Measurements from ENCODE around the gene GNAI3.

GNAI3 gene

GRCh38 chr1:109541102-109541501 is 7.3 kb upstream of the GNAI3 start:
- H3K27me3 ChIP-seq (ENCODE audit: insufficient read depth, poor library complexity, severe bottlenecking): no peaks in the 10 kb centered on the region
- no peak overlapping the region for H3K4me3 ChIP-seq (replicated peaks; ENCODE audit: insufficient read depth, low read length)
- H3K27ac ChIP-seq (replicated peaks): no peak overlapping the region
- TF ChIP-seq REST (IDR thresholded peaks at IDR 0.05; ENCODE audit: insufficient replicate concordance, low read depth) (no peak), GABPA (IDR thresholded peaks at IDR 0.05; ENCODE audit: low read depth) (no peak), POLR2AphosphoS5 (IDR thresholded peaks at IDR 0.05; ENCODE audit: low read depth) (no peak), SPI1 (IDR thresholded peaks at IDR 0.05; ENCODE audit: borderline replicate concordance, low read depth) (no peak)
- TF ChIP-seq, protein P1, sequence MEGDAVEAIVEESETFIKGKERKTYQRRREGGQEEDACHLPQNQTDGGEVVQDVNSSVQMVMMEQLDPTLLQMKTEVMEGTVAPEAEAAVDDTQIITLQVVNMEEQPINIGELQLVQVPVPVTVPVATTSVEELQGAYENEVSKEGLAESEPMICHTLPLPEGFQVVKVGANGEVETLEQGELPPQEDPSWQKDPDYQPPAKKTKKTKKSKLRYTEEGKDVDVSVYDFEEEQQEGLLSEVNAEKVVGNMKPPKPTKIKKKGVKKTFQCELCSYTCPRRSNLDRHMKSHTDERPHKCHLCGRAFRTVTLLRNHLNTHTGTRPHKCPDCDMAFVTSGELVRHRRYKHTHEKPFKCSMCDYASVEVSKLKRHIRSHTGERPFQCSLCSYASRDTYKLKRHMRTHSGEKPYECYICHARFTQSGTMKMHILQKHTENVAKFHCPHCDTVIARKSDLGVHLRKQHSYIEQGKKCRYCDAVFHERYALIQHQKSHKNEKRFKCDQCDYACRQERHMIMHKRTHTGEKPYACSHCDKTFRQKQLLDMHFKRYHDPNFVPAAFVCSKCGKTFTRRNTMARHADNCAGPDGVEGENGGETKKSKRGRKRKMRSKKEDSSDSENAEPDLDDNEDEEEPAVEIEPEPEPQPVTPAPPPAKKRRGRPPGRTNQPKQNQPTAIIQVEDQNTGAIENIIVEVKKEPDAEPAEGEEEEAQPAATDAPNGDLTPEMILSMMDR (IDR thresholded peaks at IDR 0.05; ENCODE audit: insufficient read depth, low read length): no peak
- DNase-seq (ENCODE audit: low read depth in 1 of 2, low spot score in 1 of 2): no peak

DNA sequence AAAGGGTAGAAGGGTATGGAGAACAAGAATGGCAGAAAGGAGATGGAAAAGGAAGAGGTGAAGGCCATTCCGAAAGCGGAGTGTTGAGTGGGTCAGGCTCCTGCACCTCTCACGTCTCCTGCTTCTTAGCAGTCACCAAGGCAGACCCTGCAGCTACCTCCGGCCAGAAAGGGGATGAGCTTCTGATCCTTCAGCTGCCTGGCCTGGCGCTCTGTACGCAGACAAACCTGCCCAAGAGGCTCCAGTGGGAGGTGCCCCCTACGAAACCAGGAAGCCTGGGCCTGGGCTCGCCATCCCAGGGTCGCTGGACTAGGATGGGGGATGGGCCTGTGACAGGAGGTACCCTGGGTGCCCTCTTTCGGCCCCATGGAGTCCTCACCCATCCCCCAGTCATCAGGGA is 5.8 kb upstream of the GNAI3 start:
- Histone ChIP-seq H3K27ac (replicated peaks) (no peak overlapping the region), H3K27me3 (ENCODE audit: insufficient read depth, poor library complexity, severe bottlenecking) (no peaks in the 10 kb centered on the region), H3K4me3 (replicated peaks; ENCODE audit: insufficient read depth, low read length) (no peak overlapping the region)
- TF ChIP-seq POLR2AphosphoS5 (IDR thresholded peaks at IDR 0.05; ENCODE audit: low read depth): no peak
- TF ChIP-seq SPI1 (IDR thresholded peaks at IDR 0.05; ENCODE audit: borderline replicate concordance, low read depth): no peak
- TF ChIP-seq, protein P1 (IDR thresholded peaks at IDR 0.05; ENCODE audit: insufficient read depth, low read length): no peak
- TF ChIP-seq GABPA (IDR thresholded peaks at IDR 0.05; ENCODE audit: low read depth): no peak
- no peak for TF ChIP-seq REST (IDR thresholded peaks at IDR 0.05; ENCODE audit: insufficient replicate concordance, low read depth)
- no peak for DNase-seq (ENCODE audit: low read depth in 1 of 2, low spot score in 1 of 2)

DNA sequence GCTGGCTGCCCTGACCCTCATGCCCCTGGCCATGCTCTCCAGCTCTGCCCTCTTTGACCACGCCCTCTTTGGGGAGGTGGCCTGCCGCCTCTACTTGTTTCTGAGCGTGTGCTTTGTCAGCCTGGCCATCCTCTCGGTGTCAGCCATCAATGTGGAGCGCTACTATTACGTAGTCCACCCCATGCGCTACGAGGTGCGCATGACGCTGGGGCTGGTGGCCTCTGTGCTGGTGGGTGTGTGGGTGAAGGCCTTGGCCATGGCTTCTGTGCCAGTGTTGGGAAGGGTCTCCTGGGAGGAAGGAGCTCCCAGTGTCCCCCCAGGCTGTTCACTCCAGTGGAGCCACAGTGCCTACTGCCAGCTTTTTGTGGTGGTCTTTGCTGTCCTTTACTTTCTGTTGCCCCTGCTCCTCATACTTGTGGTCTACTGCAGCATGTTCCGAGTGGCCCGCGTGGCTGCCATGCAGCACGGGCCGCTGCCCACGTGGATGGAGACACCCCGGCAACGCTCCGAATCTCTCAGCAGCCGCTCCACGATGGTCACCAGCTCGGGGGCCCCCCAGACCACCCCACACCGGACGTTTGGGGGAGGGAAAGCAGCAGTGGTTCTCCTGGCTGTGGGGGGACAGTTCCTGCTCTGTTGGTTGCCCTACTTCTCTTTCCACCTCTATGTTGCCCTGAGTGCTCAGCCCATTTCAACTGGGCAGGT is 5.0 kb upstream of the GNAI3 start:
- Histone ChIP-seq H3K27ac (replicated peaks) (no peak overlapping the region), H3K27me3 (ENCODE audit: insufficient read depth, poor library complexity, severe bottlenecking) (no peaks in the 10 kb centered on the region), H3K4me3 (replicated peaks; ENCODE audit: insufficient read depth, low read length) (no peak overlapping the region)
- no peak for DNase-seq (ENCODE audit: low read depth in 1 of 2, low spot score in 1 of 2)
- TF ChIP-seq REST (IDR thresholded peaks at IDR 0.05; ENCODE audit: insufficient replicate concordance, low read depth) (no peak), POLR2AphosphoS5 (IDR thresholded peaks at IDR 0.05; ENCODE audit: low read depth) (no peak), GABPA (IDR thresholded peaks at IDR 0.05; ENCODE audit: low read depth) (no peak), SPI1 (IDR thresholded peaks at IDR 0.05; ENCODE audit: borderline replicate concordance, low read depth) (no peak)
- TF ChIP-seq, protein P1 (IDR thresholded peaks at IDR 0.05; ENCODE audit: insufficient read depth, low read length): no peak

All from HL-60 (cell line).